NCI-H2107 (cell line): ENCODE data around the gene ZFHX3.

Experiments used
- DNase-seq: peaks from one replicate; lab custom pipeline; 2025; lab: John Stamatoyannopoulos, UW

Gene ZFHX3

DNA sequence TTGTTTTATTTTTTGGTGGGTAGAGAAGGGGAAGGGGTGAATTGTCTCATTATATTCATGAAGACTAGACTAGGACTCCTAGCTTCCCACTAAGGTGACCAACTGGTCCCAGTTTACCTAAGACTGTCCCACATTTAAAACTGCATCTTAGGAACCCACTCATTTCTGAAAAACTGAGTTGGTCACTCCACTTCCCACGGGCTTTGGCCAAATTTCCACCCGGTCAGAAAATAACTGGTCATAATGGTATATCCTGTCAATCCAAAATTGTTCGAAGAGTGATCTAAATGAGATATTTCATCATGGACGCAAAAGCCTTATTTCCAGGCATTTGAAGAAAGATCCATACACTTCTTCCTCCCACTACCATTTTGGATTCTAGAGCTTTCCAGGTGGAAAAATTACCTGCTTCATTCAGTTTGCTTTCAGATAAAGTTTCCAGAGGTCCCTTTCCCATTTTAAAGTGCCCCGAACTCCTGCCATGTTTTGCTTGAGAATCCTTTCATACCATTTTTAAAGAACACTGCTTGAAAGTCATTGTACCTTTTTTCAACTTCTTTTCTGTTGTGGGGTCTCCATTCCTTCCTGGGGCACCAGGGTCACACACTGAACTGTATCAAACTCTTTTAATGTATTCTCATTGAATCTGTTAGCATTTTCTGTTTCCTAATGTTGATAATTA is 21.8 kb upstream of the ZFHX3 start:
- DNase-seq = no peak

DNA sequence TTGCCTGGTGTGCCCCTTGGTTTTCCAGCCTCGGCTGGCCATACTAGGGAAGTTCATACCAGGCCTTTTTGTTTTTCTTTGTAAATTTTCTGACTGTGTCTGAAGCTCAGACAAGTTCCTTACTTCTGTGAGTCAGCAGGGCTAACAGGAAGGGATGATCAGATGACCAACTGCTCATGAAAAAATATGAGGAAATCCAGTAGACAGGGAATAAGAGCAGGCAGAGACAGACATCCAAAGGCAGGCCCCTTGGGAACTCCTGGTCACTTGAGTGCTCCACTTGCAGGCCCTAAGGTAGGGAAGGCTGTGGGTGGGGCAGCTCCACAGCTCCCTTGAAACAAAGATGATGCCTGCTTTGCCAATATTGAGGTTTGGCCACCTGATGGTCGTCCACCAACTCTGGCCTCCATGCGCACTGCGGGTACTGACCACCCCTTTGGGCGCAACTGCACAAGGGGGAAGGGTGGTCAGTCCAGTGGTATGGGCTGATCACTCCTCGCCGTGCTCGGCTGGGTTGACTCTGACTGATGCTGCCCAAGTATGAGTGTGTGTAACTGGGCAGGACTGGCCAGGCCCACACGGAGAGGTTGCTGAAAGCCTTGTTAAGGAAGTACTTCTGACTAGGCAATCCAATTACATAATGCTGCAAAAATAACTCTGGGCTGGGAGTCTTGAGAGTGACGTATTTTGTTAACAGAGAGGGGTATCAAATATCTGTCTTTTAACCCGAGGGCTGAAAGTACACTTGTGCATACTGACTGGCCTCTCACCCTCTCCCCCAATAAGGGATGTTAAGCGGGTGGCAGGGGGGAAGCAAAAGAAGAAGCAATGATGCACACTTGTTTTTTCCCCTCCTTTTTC is 20.8 kb upstream of the ZFHX3 start:
- peak; percentile 74 for DNase-seq

DNA sequence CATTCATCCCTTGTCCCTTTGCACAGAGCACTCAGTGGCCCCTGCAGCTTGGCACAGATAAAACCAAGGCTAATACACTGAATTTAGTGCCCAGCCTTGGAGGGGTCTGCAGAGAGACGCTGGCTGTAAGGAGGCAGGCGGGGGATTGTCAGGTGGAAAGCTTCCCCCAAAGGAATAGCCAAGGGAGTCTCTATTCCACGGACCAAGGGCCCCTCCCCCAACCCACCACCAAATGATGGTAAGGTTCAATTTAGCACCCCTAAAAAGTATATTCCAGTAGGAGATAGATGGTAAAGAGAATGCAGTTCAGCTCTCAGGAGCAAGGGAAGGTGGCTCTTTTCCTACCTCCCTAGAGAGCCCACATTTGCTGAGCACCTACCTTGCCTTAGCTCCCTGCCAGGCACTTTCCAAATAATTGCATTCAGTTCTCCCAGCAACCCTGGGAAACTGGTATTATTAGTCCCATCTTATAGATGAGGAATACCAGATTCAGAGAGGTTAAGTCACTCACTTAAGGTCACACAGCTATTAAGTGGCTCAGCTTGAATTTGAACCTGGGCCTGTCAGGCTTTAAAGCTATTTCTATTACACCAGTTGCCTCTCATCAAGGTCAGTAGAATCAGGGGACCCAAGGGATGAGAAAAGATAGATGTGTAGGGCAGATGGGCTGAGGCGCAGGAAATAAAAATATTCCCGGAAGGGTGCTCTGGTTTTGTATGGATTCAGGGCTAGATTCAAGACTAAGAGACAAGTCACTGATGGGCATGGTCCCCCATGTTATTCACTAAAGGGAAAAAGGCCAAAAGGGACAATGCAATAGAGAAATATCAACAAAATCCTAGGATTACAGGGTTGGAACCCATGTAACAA is 20.0 kb upstream of the ZFHX3 start:
- DNase-seq = no peak

DNA sequence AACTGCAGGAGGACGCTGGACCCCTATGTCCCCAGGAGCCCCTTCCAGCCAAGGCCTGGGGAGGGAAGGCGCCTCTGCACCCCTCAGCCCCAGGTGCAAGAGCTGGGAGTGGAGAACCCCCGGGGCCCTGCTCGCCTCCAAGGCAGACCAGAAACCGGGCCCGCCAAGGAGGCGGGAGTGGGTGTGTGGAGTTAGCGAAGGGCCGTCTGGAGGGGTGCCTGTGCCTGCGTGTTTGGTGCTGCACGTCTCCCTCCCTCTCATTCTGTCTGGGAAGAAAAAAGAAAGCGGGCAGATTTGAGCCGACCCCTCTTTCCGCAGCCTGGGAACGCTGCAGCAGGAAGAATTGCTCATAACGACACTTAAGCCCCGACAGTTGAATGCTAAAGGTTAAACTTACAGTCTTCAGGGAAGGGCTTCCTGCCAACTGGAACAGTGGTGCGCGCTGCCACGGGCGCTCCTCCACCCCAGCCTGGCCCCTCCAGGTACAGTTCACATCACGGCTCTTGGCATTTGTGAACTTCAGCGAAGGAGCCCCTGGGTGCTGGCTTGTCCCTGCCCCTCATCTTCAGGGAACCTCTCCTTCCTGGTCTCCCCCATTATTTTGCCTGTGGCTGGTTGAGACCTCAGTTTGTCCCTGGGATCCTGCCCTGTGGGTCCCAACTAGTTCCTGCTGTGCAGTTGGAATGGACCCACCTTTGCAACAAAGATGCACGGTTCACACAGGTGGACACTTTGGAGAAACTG is 19.2 kb upstream of the ZFHX3 start:
- no peak for DNase-seq

DNA sequence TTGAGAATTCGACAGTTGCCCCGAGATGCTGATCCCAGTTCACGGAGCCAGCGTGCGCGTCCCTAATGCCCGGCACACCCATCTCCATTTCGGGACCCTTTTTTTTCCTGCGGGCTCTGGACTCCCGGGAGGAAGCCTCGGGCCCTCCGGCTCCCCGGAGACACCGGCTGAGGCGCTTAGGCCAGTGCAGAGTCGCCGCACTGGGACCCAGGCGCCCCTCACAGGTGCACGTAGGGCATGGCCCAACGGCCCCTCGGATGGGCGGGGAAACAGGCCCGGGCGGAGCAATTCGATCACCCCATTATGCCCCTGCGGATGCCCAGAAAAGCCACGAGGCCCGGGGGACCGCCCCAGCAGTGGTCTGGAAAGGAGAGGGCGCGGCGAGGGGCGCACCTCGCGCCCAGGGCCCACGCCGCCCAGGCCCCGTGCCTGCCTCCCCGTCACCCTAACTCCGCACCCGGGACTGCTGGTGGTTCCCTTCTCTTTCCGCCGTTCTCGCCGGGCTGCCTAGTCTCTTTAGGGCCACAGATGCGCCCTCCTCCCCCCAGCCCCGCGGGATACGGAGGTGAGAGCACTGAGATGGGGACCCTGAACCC is 18.5 kb upstream of the ZFHX3 start:
- no peak for DNase-seq

DNA sequence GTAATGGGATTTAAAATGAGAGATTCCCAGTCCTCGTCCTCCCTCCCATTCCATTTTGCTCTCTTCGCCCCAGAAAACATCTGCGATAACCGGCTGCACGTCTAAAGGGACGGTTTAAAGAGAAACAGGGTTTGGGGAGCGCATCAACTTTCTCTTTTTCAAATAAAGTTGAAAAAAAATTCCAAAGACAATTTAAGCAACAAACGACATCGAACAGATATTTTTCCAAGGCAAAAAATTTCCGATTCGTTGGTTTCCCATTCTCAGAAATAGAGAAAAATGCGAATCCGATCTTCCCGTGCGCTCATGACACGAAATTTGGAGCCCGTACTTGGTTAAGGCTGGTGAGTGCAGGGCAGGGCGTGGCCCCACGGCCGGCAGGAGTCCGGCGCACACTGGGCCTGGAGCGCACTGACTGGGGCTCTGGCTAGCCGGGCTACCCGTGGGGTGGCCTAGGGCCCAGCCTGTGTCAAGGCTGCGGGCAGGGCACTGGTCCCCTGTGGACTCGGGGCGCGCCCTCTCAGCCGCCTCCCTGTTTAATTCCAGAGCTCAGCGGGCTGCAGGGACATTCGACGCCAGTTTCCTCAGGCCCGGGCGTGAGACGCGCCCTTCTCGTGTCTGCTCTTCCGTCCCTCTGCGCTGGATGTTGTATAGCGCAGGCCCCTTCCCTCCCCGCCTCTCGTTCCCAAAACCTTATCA is 17.9 kb upstream of the ZFHX3 start:
- no peak for DNase-seq

DNA sequence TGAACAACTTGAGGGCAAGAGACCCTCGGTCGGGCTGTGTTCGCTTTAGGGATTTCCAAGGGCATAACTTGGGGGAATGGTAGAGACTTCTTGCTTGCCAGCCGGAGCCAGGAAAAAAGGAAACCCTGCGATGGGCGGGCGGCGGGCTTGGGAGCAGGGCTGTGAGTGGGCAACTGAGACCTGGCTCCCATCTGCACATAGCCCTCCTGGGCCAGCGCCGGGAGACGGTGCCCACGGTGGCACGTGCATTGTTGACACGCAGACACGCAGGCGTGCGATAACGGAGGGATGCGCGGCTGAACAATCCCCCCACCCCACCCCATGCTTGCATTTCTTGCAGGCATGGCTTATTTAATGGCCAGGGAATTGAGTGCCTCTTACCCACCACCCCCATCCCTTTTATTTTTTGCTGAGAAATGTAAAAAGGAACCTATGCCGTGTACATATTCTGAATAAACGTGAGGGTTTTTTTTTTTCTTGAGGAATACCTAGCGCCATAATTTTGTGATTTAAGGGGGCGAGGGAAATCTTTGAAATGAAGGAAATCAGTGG is 17.1 kb upstream of the ZFHX3 start:
- no peak for DNase-seq

DNA sequence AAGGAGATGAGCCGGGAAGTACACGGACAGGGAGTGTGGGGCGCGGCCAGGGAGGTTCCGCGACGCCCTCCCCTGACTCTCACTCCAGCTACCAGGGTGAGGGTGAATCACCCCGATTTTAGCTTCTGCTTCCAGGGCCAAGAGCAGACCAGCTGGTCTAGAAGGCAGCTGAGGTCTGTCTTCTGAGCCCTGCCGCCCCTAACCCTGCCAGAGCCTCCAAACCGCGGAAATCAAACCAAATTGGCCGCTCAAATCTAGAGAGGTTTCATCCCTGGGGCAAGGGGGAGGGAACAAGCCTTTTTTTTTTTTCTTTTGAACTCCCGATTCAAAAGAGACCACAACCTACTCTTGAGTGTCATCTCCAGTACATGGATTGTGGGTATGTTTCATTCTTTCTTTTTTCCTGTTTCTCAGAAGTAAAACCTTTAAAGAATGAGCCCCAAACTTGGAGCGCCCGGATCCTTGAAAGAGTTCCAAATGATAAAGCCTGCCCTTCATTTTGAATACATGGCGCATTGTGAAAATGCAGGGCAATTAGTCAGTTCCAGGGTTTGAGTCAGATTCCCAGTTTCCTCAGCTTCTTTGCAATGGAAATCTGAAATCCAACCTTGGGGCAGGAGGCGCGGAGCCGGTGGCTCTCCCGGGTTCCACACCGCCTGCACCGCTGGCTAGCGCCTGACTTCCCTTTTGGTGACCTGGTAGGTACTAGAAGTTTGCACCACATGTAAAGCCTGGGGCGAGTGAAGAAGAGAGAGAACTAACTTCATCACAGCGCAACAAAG is 16.5 kb upstream of the ZFHX3 start:
- no peak for DNase-seq

DNA sequence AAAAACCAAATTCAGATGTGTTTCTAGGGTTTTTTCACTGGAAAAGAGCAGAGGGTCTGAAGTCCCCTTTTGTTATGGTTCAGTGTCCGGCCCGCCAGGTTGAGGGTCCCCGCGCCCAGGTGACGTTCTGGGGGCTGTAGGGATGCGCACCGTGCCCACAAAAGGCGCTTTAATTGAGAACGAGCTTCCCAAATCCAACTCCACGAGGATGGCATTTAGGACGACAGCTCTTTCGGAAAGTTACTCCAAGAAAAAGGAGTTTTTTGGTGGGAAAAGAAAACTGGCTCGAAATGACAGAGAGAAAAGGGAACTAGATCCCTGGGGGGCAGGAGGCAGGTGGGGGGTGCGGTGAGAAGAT is 15.9 kb upstream of the ZFHX3 start:
- DNase-seq = no peak

DNA sequence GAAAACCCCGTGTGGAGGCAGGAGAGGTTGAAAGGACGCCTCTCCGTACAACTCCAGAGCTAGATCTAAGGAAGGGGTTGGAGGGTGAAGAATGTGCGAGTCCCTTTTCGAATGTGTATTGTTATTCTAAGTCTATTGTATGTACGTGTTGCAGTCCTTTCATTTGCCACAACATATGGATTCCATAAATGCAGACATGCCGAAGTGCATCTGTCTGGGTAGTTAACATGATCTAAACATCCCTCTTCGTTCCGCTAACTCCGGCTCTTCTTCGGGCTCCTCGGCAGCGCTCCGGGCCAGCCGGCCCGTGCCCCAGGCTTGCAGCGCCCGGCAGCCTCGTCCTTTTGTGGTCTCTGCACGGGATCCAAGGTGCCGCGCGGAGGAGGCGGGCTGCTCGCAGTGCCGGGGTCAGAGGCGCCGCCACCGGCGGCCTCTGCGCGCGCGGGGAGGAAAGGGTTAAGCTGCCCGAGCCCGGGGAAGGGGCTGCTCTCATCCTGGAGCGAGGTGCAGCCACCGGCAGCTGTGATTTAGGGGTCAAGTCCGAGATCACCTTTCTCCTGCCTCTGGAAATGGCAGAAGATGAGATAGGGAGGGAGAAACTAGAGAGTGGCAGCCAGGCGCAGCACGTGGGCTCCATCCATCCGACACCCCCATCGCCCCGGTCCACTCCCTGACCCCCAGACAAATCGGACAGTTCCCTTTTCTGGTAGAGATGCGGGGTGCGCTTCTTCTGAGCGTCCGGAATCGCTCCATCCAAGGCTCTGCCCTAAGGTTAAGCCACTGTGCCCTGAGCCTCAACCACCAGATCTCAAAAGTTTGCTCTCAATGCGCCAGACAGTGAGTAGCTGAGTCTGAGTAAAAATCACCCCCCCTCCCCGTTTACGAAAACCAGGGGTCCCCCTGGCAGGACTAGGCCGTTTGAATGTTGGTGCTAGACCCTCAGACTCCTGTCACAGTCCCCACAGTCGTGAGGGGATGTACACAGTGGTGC is 15.1 kb upstream of the ZFHX3 start:
- DNase-seq = no peak

DNA sequence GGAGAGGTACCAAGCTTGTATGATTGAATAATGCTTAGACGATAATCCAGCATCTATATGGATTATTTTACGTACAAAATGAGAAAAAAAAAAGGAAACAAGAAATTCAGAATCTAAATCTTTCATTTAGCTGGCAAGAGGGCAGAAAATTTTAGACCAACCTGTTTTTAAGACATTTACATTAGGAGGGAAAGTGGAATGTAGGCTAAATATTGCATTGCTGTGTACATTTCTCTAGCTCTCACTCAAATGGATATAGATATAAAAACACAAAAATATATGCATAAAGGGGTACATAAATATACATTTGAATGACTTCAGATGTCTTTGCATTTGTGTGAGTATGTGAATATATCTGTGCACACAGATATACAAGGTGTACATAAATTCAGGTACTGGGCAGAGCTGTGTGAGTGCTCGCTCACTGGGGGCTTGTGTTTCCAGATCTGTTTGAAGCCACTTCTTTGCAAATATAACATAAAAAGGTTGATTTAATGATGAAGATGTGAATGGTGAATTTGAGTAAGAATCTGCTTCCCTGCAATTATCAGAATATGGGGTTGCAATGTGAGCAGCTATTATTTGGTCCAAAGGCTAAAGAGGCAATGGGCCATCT is 14.2 kb upstream of the ZFHX3 start:
- DNase-seq = no peak

DNA sequence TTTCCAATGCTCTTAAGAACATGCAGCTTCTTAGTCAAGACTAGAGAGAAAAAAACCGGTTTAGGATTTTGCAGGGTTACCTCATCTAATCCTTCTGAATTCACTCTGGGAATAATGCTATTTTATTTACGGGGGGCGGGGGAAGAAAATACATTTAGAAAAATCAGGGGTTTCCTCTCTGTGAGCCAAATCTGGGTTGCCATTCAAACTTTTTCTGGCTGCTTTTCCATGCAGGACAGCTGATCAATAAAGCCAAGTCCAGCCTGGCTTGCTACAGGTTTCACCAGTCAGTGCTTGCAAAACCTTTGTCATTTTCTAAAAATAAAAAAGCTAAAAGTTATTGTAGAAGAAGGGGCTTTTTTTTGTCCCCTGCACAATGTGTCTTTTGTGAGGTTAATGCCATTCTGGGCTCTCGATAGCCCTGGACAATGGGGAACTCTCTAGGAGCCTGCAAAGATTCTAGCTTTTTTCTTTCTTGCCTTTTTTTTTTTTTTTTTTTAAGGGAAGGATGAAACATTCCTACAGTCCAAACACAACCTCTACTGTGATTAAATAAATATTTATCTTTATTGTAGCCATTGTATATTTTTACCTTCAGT is 13.1 kb upstream of the ZFHX3 start:
- DNase-seq = no peak

DNA sequence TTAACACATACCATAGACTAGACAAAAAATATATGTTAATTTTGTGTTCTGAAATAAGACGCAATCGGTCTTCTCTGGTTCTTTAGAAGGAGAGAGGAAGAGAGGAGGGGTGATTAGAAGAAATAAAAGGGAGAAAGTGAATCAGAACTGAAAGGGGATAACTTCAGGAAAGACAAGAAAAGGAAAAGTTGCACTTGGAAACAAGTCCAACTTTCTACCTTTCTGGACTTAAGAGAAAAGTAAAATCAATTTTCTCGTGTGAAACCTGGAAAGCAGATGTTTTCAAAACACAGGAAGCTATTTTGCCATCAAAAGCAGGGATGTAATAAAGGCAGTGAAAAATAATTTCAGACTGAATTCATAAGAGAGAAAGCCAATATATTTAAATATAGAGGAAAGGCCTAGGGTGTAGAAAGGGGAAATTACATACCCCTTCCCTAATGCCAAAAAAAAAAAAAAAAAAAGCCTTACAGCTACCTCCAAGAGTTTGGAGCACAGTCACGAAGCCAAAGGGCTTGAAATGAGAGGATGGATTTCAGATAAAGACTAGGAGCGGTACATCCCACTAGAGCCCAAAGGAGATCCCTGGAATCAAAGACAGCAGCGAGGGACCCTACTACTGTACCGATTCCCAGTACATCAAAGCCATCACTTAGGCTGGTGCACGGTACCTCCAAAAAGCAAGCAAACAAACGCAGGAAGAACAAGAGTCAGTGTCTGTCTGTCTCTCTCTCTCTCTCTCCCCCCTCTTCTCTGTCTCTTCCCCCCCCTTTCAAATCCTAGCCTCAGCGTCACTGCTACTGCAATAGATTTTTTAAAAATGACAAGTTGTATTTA is 12.1 kb upstream of the ZFHX3 start:
- no peak for DNase-seq

DNA sequence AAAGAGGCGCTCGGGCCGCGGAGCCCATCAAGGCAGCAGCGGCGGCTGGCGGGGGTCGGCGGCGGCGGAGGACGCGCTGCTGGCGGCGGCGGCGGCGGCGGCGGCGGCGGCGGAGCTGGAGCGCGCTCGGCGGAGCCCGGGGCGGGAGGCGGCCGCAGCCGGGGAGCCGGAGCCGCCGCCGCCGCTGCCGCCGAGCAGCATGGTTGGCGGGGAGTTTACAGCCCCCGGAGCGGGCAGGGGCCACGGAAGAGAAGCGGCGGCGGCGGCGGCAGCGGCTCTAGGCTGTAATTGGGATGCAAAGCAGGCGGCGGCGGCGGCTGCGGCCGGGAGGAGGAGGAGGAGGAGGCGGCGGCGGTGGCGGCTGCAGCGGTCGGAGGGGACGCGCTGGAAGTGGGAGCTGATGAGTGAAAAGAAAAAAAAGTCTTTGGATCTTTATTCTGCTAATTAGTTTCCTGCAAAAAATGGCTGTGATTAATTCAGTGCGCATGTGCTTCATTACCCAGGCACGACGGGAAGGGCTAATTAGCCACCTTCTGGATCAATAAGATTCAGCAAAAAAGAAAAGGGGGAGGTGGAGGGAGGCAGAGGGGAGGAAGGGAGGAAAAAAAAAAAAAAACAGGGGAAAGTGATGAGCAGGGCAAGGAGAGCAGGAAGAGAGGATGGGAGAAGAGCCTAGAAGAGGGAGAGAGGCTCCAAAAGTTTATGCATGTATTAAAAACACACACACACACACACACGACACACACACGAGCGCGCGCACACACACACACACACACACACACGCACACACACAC is 10.9 kb upstream of the ZFHX3 start:
- DNase-seq = no peak

DNA sequence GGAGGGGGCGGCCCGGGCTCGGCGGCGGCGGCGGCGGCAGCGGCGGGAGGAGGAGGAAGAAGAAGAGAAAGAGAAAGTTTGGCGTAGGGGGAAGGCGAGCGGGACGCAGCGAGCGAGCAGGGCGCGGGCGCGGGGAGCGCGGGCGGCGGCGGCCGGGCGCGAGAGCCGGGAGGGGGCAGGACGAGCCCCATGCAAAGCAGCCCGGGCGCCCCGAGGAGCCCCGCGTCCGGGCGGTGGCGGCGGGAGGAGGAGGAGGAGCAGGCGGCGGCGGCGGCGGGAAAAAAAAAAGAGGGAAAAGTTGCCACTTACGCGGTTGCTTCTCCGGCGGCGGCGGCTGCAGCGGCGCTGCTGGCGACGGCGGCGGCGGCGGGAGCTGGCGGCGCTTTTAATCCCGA is 10.3 kb upstream of the ZFHX3 start:
- DNase-seq = no peak
